Upper lobe of right lung (tissue), 1 donor: Measurements from ENCODE around the gene KIF22. TPM values are rescaled to one million over a fixed set of nuclear protein-coding genes. Genes with fewer than 3 reads are reported as not detected.

Experiments used
- ATAC-seq: fragments of 200-7000 bp; cut with Tn5 transposase; one replicate; pipeline ENCODE4 v1.9.1; 2020; ENCODE audit warnings: mild to moderate bottlenecking, moderate library complexity
- DNase-seq: peaks from one replicate; pipeline ENCODE4 v3.0.0-alpha.2; 2020
- H3K27ac ChIP-seq: fragments of 200-600 bp; one replicate; pipeline ENCODE4 v1.8.0; 2022
- H3K27me3 ChIP-seq: fragments of 200-600 bp; one replicate; pipeline ENCODE4 v1.8.0; 2022; ENCODE audit warnings: mild to moderate bottlenecking
- H3K36me3 ChIP-seq: fragments of 200-600 bp; one replicate; pipeline ENCODE4 v1.8.0; 2022
- H3K4me1 ChIP-seq: fragments of 200-600 bp; one replicate; pipeline ENCODE4 v1.8.0; 2022
- H3K4me3 ChIP-seq: fragments of 200-600 bp; one replicate; pipeline ENCODE4 v1.8.0; 2022; ENCODE audit warnings: mild to moderate bottlenecking
- H3K9me3 ChIP-seq: fragments of 200-600 bp; one replicate; pipeline ENCODE4 v1.8.0; 2022
- intact Hi-C: fragments of 100-400 bp; cut with DNase I; formaldehyde crosslinking; loops from one replicate; pipeline ENCODE4 v1.11.0; 2022
- total RNA-seq: library from RNA; stranded (reverse); fragmentation: NEBNext Ultra II Directional; extraction: Animal tissue kit (Norgen Biotek cat#: 25700); gene quantifications from one replicate; pipeline ENCODE4 v1.2.1, GENCODE V29; 2021
- TF ChIP-seq, protein P1 (sequence below): fragments of 200-600 bp; IDR thresholded peaks from one replicate; pipeline ENCODE4 v1.8.0; 2022; ENCODE audit warnings: antibody characterized with exemption
- donor health status: DM: no; HTN: yes; CAD: no; lungs with severe emphysema.

Gene KIF22
- total RNA-seq, 1 donor from 2014 or later = 19.8 TPM

DNA sequence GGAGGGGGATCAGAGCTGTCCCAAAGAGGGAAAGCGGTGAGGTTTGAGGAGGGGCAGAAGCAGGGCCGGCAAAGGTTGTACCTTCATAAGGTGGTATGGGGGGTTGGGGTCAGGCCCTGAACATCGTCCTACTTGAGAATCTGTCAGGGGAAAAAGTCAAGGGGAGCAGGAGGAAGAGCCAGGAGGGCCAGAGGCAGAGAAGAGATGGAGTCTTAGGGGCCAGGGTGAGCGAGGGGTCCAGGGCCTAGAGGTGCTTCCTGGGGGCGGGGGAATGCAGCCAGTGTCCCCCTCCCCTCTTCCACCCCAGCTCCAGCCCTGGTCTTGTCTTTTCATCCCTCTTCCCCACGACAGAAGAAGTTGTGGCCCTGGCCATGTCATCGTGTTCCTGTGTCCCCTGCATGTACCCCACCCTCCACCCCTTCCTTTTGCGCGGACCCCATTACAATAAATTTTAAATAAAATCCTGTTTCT, 20.2 kb downstream of the KIF22 start:
- no peak for ATAC-seq
- TF ChIP-seq, protein P1, sequence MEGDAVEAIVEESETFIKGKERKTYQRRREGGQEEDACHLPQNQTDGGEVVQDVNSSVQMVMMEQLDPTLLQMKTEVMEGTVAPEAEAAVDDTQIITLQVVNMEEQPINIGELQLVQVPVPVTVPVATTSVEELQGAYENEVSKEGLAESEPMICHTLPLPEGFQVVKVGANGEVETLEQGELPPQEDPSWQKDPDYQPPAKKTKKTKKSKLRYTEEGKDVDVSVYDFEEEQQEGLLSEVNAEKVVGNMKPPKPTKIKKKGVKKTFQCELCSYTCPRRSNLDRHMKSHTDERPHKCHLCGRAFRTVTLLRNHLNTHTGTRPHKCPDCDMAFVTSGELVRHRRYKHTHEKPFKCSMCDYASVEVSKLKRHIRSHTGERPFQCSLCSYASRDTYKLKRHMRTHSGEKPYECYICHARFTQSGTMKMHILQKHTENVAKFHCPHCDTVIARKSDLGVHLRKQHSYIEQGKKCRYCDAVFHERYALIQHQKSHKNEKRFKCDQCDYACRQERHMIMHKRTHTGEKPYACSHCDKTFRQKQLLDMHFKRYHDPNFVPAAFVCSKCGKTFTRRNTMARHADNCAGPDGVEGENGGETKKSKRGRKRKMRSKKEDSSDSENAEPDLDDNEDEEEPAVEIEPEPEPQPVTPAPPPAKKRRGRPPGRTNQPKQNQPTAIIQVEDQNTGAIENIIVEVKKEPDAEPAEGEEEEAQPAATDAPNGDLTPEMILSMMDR = no peak
- peak overlapping the region; percentile 77 for H3K27ac ChIP-seq
- H3K27me3 ChIP-seq = no peaks in the 10 kb centered on the region
- H3K4me1 ChIP-seq = peaks cover 48% of the 10 kb centered on the region
- H3K9me3 ChIP-seq = no peaks in the 10 kb centered on the region
- intact Hi-C loops = no loop called here
- peak overlapping the region; percentile 54 for H3K4me3 ChIP-seq
- no peak for DNase-seq
- H3K36me3 ChIP-seq = peaks cover 21% of the 10 kb centered on the region

GRCh38 chr16:29811170-29811895, 20.8 kb downstream of the KIF22 start:
- ATAC-seq (peak; percentile 70), DNase-seq (peak; percentile 97)
- TF ChIP-seq, protein P1 = no peak
- H3K36me3 ChIP-seq = peaks cover 21% of the 10 kb centered on the region
- H3K4me3 ChIP-seq = peak overlapping the region; percentile 54
- H3K27ac ChIP-seq = peak overlapping the region; percentile 77
- peaks cover 48% of the 10 kb centered on the region for H3K4me1 ChIP-seq
- intact Hi-C loops = no loop called here
- no peaks in the 10 kb centered on the region for H3K9me3 ChIP-seq
- no peaks in the 10 kb centered on the region for H3K27me3 ChIP-seq

- Histone ChIP-seq H3K4me1 (peaks cover 50% of the 10 kb centered on the region), H3K27ac (peak within 1 kb of the TSS; percentile 77), H3K27me3 (no peaks in the 10 kb centered on the region), H3K36me3 (peaks cover 21% of the 10 kb centered on the region), H3K9me3 (no peaks in the 10 kb centered on the region), H3K4me3 (peak within 1 kb of the TSS; percentile 54)
- TF ChIP-seq, protein P1 = no peak
- DNase-seq (no peak), ATAC-seq (no peak)
- intact Hi-C loops = no loop called here
Observed at GRCh38 chr16:29811896-29812665, 21.5 kb downstream of the KIF22 start, which contains the start of gene PRRT2. PRRT2 (plus strand) TSS chr16:29812193; CDS start chr16:29813055, 862 bp downstream.

- H3K27me3 ChIP-seq = no peaks in the 10 kb centered on the region
- H3K4me3 ChIP-seq = peak overlapping the region; percentile 54
- peaks cover 59% of the 10 kb centered on the region for H3K4me1 ChIP-seq
- TF ChIP-seq, protein P1 = no peak
- peaks cover 24% of the 10 kb centered on the region for H3K36me3 ChIP-seq
- DNase-seq = no peak
- H3K9me3 ChIP-seq = no peaks in the 10 kb centered on the region
- ATAC-seq = no peak
- intact Hi-C loops = no loop called here
- peak overlapping the region; percentile 17 for H3K27ac ChIP-seq
Observed at GRCh38 chr16:29812754-29813643, 22.4 kb downstream of the KIF22 start.
